Measurements from ENCODE around the gene LRRC25. TPM values are rescaled to one million over a fixed set of nuclear protein-coding genes. Genes with fewer than 3 reads are reported as not detected.

LRRC25 gene
- total and polyA plus RNA-seq, 10 of the 15 experiments (the other 5 are each of a cell fraction or from before 2014, with no cell fraction given): 0.38 to 2.9 (median 1.2) TPM

- TF ChIP-seq, protein P1, sequence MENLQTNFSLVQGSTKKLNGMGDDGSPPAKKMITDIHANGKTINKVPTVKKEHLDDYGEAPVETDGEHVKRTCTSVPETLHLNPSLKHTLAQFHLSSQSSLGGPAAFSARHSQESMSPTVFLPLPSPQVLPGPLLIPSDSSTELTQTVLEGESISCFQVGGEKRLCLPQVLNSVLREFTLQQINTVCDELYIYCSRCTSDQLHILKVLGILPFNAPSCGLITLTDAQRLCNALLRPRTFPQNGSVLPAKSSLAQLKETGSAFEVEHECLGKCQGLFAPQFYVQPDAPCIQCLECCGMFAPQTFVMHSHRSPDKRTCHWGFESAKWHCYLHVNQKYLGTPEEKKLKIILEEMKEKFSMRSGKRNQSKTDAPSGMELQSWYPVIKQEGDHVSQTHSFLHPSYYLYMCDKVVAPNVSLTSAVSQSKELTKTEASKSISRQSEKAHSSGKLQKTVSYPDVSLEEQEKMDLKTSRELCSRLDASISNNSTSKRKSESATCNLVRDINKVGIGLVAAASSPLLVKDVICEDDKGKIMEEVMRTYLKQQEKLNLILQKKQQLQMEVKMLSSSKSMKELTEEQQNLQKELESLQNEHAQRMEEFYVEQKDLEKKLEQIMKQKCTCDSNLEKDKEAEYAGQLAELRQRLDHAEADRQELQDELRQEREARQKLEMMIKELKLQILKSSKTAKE (IDR thresholded peaks at IDR 0.05; ENCODE audit: low read depth, poor library complexity, severe bottlenecking): no peak
- TF ChIP-seq SREBF2 (IDR thresholded peaks at IDR 0.05; ENCODE audit: low read length) (no peak), TCF7 (IDR thresholded peaks at IDR 0.05; ENCODE audit: borderline replicate concordance) (no peak), ZNF274 (IDR thresholded peaks at IDR 0.05; ENCODE audit: insufficient read depth, insufficient read length) (no peak), ZNF384 (IDR thresholded peaks at IDR 0.05; ENCODE audit: borderline replicate concordance, low read depth, low read length) (no peak), BMI1 (IDR thresholded peaks at IDR 0.05; ENCODE audit: borderline replicate concordance) (no peak), ZBTB11 (CRISPR knock-in tag; IDR thresholded peaks at IDR 0.05) (no peak), CBFB (IDR thresholded peaks at IDR 0.05; ENCODE audit: low read depth) (no peak), KLF5 (IDR thresholded peaks at IDR 0.05; ENCODE audit: partially characterized antibody) (no peak), ESRRA (IDR thresholded peaks at IDR 0.05; ENCODE audit: low read length) (no peak), YBX1 (IDR thresholded peaks at IDR 0.05) (no peak), EP300 (IDR thresholded peaks at IDR 0.05; ENCODE audit: borderline replicate concordance in 1 of 2, control insufficient read depth in 1 of 2, low read depth in 2 of 2, low read length in 2 of 2) (no peak), ATF7 (IDR thresholded peaks at IDR 0.05; ENCODE audit: low read depth) (no peak), NFXL1 (IDR thresholded peaks at IDR 0.05; ENCODE audit: borderline replicate concordance) (no peak), ZBTB33 (IDR thresholded peaks at IDR 0.05) (no peak), BHLHE40 (IDR thresholded peaks at IDR 0.05; ENCODE audit: borderline replicate concordance in 1 of 2, low read depth in 2 of 2, low read length in 1 of 2) (peak in 1 of 2 experiments; percentile 41; a peak in 2 of 4 replicates), RAD51 (IDR thresholded peaks at IDR 0.05) (no peak), JUND (IDR thresholded peaks at IDR 0.05; ENCODE audit: low read depth, low read length) (no peak), TARDBP (IDR thresholded peaks at IDR 0.05; ENCODE audit: borderline replicate concordance) (no peak), RB1 (IDR thresholded peaks at IDR 0.05; ENCODE audit: borderline replicate concordance) (no peak), BRCA1 (IDR thresholded peaks at IDR 0.05; ENCODE audit: low read depth, low read length) (peak; percentile 67), SRF (IDR thresholded peaks at IDR 0.05; ENCODE audit: low read depth in 2 of 2, low read length in 2 of 2) (no peak)
Observed at GRCh38 chr19:18419699-18420460, 22.5 kb upstream of the LRRC25 start (continued).
